Small intestine (tissue), 7 donors: ENCODE measurements around the gene CYTH3. TPM values are rescaled to one million over a fixed set of nuclear protein-coding genes. Genes with fewer than 3 reads are reported as not detected.

Source experiments
- DNase-seq, 2 donors: peaks; one replicate each; pipeline versions ENCODE4 v3.0.0 to v3.0.0-alpha.2; 2013
- FAIRE-seq: peaks from 2 replicates; lab custom pipeline; 2012; peaks lifted over from hg19 to GRCh38; lab: Jason Lieb, UNC
- H3K27ac ChIP-seq, 3 donors: one replicate each; pipeline ENCODE4 v1.5.1; 2013; ENCODE audit warnings: low read length in 2 of 3, mild to moderate bottlenecking in 2 of 3, control low read depth in 1 of 3, inconsistent platforms in 1 of 3, low read depth in 1 of 3, moderate library complexity in 1 of 3
- H3K27me3 ChIP-seq, 3 donors: one replicate each; pipeline ENCODE4 v1.6.1; 2013; ENCODE audit warnings: low read length in 3 of 3, inconsistent platforms in 1 of 3; ENCODE audit not compliant: control insufficient read depth in 3 of 3, insufficient read depth in 3 of 3
- H3K36me3 ChIP-seq, 3 donors: one replicate each; pipeline ENCODE4 v1.6.1; 2013; ENCODE audit warnings: low read length in 3 of 3, inconsistent platforms in 1 of 3, low read depth in 1 of 3, mild to moderate bottlenecking in 1 of 3, moderate library complexity in 1 of 3; ENCODE audit not compliant: control insufficient read depth in 3 of 3, insufficient read depth in 2 of 3
- H3K4me1 ChIP-seq, 3 donors: one replicate each; pipeline ENCODE4 v1.6.1; 2013; ENCODE audit warnings: low read length in 2 of 3, inconsistent platforms in 1 of 3, low read depth in 1 of 3, mild to moderate bottlenecking in 1 of 3, moderate library complexity in 1 of 3; ENCODE audit not compliant: control insufficient read depth in 3 of 3, insufficient read depth in 2 of 3
- H3K4me3 ChIP-seq, 3 donors: one replicate each; pipeline ENCODE4 v1.5.1; 2013; ENCODE audit warnings: low read length in 3 of 3, control low read depth in 1 of 3, inconsistent platforms in 1 of 3, low read depth in 1 of 3, mild to moderate bottlenecking in 1 of 3, moderate library complexity in 1 of 3
- H3K9me3 ChIP-seq, 2 donors: one replicate each; pipeline ENCODE4 v1.6.1; 2013; ENCODE audit warnings: low read depth in 1 of 2, low read length in 1 of 2; ENCODE audit not compliant: control insufficient read depth in 2 of 2, insufficient read depth in 1 of 2
- WGBS, 3 donors: extraction: QIAGEN DNeasy Blood & Tissue Kit; methylation state at CpG; one replicate each; pipeline ENCODE4 v1.1.7; 2013; 5-methylcytosine and 5-hydroxymethylcytosine counted together
- polyA plus RNA-seq, 4 donors: library from polyadenylated mRNA; stranded (reverse) in 3 of 4; unstranded in 1 of 4; fragments of 200-250 nt in 3 of 4; fragments of 120-200 nt in 1 of 4; gene quantifications; one replicate each; pipeline versions ENCODE4 v1.2.1 to v1.2.3, GENCODE V29; 2013
- donor health status: healthy with polysubstance abuse.
- donor health status: control.
- donor health status: control.
- donor health status: Bipolar disorder and iron deficiency.
- donor health status: healthy.

CYTH3 gene
- polyA plus RNA-seq, 4 donors: 21.3 to 27.3 (median 24.4) TPM

DNA sequence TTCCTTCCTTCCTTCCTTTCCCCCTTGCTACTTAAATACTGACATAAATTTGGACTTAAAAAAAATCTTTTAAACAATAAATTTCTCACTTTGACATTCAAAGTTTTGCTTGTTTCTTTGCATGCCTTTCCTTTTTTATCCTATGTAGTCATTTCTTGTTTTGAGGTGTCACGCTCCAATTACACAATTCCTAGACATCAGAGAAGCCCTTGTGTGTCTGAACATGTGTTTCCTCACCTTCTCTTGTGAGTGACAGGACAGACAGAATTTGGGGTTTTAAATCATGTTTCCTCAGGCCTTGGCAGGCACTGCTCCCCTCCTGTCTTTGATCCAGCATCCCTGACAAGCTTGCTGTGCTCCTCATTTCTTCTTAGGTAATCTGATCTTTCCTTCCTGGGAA, 91.3 kb downstream of the CYTH3 start:
- Histone ChIP-seq H3K4me3 (no peak overlapping the region), H3K27me3 (no peaks in the 10 kb centered on the region), H3K36me3 (peaks cover 2 to 48% (median 11%) of the 10 kb centered on the region in 3 donors), H3K4me1 (no peaks in the 10 kb centered on the region), H3K9me3 (no peaks in the 10 kb centered on the region), H3K27ac (no peak overlapping the region)
- FAIRE-seq (no peak), DNase-seq (no peak)
- 78 to 95% (median 81%) methylated on average over 1 of the region's 1 CpG for WGBS, 3 donors

DNA sequence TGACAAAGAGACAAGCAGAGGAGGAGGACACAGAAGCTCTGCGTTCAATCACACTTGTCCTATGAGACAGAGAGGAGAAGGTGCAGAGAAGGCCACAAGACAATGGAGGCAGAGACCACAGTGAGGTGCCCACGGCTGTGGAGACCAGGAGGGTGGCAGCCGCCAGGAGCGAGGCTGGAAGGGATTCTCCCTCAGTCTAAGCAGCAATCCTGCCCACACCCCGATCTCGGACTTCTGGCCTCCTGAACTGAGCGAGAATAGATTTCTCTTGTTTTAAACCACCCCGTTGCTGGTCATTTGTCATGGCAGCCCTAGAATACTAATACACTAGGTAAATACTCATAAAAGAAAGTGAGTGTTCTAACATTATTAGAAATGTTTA, 92.1 kb downstream of the CYTH3 start:
- no peaks in the 10 kb centered on the region for H3K9me3 ChIP-seq
- FAIRE-seq: no peak
- no peak overlapping the region for H3K27ac ChIP-seq
- DNase-seq: no peak
- H3K4me1 ChIP-seq: no peaks in the 10 kb centered on the region
- H3K4me3 ChIP-seq: no peak overlapping the region
- peaks cover 3 to 47% (median 11%) of the 10 kb centered on the region in 3 donors for H3K36me3 ChIP-seq
- 94 to 97% (median 95%) methylated on average over 8 of the region's 8 CpGs for WGBS, 3 donors
- H3K27me3 ChIP-seq: no peaks in the 10 kb centered on the region

GRCh38 chr7:6179620-6180343, 92.6 kb downstream of the CYTH3 start:
- Histone ChIP-seq H3K27ac (no peak overlapping the region), H3K4me3 (no peak overlapping the region), H3K27me3 (no peaks in the 10 kb centered on the region), H3K4me1 (no peaks in the 10 kb centered on the region), H3K9me3 (no peaks in the 10 kb centered on the region), H3K36me3 (peaks cover 3 to 45% (median 11%) of the 10 kb centered on the region in 3 donors)
- DNase-seq: no peak
- 83 to 94% (median 87%) methylated on average over 3 of the region's 3 CpGs for WGBS, 3 donors
- no peak for FAIRE-seq

- WGBS, 3 donors: 70 to 91% (median 75%) methylated on average over 7 of the region's 7 CpGs
- Histone ChIP-seq H3K27ac (no peak overlapping the region), H3K36me3 (peaks cover 3 to 46% (median 14%) of the 10 kb centered on the region in 3 donors), H3K9me3 (no peaks in the 10 kb centered on the region), H3K4me1 (no peaks in the 10 kb centered on the region), H3K4me3 (no peak overlapping the region), H3K27me3 (no peaks in the 10 kb centered on the region)
- DNase-seq: no peak
- FAIRE-seq: no peak
Observed at GRCh38 chr7:6178298-6179029, 94.0 kb downstream of the CYTH3 start.

- Histone ChIP-seq H3K9me3 (no peaks in the 10 kb centered on the region), H3K27ac (no peak overlapping the region), H3K4me3 (no peak overlapping the region), H3K36me3 (peaks cover 5 to 63% (median 16%) of the 10 kb centered on the region in 3 donors), H3K4me1 (no peaks in the 10 kb centered on the region), H3K27me3 (no peaks in the 10 kb centered on the region)
- WGBS, 3 donors: 65 to 87% (median 84%) methylated on average over 4 of the region's 4 CpGs
- DNase-seq: no peak
- FAIRE-seq: no peak
Observed at GRCh38 chr7:6175645-6176044, 96.8 kb downstream of the CYTH3 start.

DNA sequence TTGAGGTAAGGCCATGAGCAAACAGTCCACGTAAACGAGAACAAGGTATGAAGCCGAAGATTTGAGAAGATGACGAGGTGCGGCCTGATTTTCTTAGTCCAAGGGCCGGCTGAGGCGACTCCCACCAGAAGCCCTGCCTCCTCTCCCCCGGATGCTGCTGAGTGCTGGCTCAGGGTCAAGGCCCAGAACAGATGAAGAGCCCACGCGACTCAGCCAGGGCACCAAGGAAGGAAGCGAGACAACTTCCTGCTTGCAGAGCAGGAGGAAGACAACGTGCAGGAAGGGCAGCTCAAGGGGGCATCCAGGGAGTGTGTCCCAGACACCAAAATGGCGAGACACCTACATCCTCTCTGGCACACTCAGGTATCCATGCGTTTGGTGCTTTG, 99.5 kb downstream of the CYTH3 start:
- no peak overlapping the region for H3K27ac ChIP-seq
- no peak for DNase-seq
- H3K36me3 ChIP-seq: peaks cover 7 to 77% (median 19%) of the 10 kb centered on the region in 3 donors

GRCh38 chr7:6172224-6172909, 100.1 kb downstream of the CYTH3 start:
- FAIRE-seq: no peak
- 84 to 94% (median 93%) methylated on average over 20 of the region's 20 CpGs for WGBS, 3 donors

More for the DNA sequence above, 99.5 kb downstream of the CYTH3 start:
- 77 to 83% (median 80%) methylated on average over 14 of the region's 14 CpGs for WGBS, 3 donors
- Histone ChIP-seq H3K4me1 (no peaks in the 10 kb centered on the region), H3K27me3 (no peaks in the 10 kb centered on the region), H3K9me3 (no peaks in the 10 kb centered on the region), H3K4me3 (no peak overlapping the region)
- FAIRE-seq: no peak

DNA sequence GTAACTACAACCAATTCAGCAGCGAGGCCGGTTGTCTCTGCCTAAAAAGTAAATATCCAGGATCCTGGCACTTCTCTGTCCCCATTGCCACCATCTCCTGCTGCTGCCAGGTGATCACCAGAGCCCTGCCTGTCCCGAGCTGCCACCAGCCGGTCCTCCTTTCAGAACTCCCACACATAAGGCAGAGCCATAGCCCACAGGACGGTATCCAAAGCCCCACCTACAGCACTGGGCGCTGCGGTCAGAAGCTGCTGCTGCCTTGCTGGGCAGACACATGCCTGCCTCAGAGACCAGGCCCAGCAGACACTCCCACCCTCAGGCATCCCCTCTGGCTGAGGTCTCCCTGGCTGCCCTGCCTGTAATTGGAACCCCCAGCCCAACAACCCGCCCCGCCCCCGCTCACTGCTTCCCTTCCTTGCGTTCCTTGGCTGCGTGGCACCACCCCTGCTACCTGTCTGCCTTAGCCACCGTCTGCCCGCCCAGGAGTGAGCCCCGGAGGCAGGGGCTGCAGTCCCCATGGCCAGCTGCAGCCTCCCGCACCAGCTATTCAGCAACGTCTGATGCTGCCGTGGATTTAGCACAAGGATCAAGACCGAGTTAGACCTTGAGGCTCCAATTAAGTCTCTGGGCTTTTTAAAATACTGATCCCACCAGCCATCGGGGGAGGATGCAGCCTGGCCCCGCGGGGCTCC, 100.7 kb downstream of the CYTH3 start:
- no peaks in the 10 kb centered on the region for H3K9me3 ChIP-seq
- no peaks in the 10 kb centered on the region for H3K4me1 ChIP-seq
- 83 to 93% (median 84%) methylated on average over 22 of the region's 22 CpGs for WGBS, 3 donors
- peak overlapping the region in 1 of 3 donors; percentile 6 for H3K27ac ChIP-seq
- H3K36me3 ChIP-seq: peaks cover 7 to 82% (median 13%) of the 10 kb centered on the region in 3 donors
- FAIRE-seq (no peak), DNase-seq (no peak)
- H3K4me3 ChIP-seq: no peak overlapping the region
- H3K27me3 ChIP-seq: no peaks in the 10 kb centered on the region

More at GRCh38 chr7:6172224-6172909, 100.1 kb downstream of the CYTH3 start:
- Histone ChIP-seq H3K27ac (no peak overlapping the region), H3K4me1 (no peaks in the 10 kb centered on the region), H3K9me3 (no peaks in the 10 kb centered on the region), H3K36me3 (peaks cover 7 to 79% (median 19%) of the 10 kb centered on the region in 3 donors), H3K4me3 (no peak overlapping the region), H3K27me3 (no peaks in the 10 kb centered on the region)
- no peak for DNase-seq
